ENCODE data around the gene USP53.

Gene USP53

DNA sequence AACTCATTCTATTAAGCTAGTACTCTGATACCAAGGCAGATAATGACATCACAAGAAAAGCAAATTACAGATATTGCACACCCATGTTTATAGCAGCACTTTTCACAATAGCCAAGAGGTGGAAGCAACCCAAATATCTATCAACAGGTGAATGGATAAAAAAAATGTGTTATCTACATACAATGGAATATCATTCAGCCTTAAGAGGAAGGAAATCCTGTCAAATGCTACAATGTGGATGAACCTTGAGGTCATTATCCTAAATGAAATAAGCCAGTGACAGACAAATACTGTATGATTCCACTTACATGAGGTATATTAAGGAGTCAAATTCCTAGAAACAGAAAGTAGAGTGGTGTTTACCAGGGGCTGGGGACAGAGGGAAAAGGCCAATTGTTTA, 95.1 kb downstream of the USP53 start:
- DNase-seq (ENCODE audit: low read depth), result no peak
- no peak overlapping the region for H3K4me3 ChIP-seq (ENCODE audit: low read depth, low read length)
- TF ChIP-seq, protein P1, sequence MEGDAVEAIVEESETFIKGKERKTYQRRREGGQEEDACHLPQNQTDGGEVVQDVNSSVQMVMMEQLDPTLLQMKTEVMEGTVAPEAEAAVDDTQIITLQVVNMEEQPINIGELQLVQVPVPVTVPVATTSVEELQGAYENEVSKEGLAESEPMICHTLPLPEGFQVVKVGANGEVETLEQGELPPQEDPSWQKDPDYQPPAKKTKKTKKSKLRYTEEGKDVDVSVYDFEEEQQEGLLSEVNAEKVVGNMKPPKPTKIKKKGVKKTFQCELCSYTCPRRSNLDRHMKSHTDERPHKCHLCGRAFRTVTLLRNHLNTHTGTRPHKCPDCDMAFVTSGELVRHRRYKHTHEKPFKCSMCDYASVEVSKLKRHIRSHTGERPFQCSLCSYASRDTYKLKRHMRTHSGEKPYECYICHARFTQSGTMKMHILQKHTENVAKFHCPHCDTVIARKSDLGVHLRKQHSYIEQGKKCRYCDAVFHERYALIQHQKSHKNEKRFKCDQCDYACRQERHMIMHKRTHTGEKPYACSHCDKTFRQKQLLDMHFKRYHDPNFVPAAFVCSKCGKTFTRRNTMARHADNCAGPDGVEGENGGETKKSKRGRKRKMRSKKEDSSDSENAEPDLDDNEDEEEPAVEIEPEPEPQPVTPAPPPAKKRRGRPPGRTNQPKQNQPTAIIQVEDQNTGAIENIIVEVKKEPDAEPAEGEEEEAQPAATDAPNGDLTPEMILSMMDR (conservative IDR thresholded peaks at IDR 0.05; ENCODE audit: low read depth, low read length), result no peak

DNA sequence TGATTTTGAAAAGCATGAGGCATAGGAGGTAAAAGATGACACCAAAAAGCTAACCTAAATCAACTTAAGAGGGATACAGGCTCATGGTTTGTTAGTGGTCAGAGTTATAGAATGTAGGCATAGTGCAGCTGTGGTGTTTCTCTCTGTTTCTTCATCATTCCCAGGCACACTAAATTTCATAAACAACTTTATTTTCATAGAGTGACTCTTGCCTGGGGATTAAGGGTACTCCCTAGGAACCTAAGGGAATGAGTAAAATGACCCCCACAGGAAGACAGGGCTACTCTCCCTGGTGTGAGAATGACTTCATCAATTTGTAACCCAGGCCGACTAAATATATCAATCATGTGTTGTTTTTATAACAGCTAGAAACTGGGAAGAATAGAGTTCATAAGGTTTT, 98.3 kb downstream of the USP53 start:
- TF ChIP-seq, protein P1 (conservative IDR thresholded peaks at IDR 0.05; ENCODE audit: low read depth, low read length), result no peak
- H3K4me3 ChIP-seq (ENCODE audit: low read depth, low read length), result no peak overlapping the region
- peak; percentile 57 for DNase-seq (ENCODE audit: low read depth)

DNA sequence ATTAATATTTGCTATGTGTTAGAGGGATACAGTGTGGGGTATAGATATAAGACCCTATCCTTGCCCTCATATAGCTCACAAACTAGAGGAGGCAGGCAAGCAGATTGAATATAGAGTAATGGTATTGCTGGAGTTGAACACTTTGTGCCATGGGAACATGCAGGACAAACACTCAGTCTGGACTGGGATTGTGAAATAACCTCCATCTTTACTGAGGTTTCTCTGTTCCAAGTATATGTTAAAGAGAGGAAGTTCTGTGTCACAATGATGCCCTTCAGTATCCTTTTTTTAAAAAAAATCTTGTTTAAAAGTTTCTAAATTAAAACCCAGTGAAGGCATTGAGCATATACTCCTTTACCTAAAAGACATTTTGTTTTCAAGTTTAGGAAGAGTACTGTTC, 100.7 kb downstream of the USP53 start:
- TF ChIP-seq, protein P1 (conservative IDR thresholded peaks at IDR 0.05; ENCODE audit: low read depth, low read length), result no peak
- DNase-seq (ENCODE audit: low read depth), result peak; percentile 29
- no peak overlapping the region for H3K4me3 ChIP-seq (ENCODE audit: low read depth, low read length)

DNA sequence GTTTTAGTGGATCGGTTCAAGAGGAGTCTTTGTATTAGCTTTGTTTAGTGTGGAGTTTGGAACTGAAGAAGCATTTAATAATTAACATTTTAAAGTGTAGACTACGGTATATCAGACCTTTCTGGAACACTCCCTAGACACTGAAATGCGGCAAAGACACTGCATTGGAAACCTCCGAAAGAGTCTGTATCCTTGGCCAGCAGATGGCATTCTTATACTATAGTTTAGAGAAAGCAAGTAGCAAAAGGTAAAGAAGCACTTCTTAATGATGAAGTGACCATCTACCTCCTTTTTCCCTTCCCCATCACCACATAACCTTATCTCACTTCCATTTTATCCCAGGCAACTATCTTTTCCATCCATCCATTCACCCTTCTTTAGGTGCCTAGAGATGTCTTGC, 101.8 kb downstream of the USP53 start:
- H3K4me3 ChIP-seq (ENCODE audit: low read depth, low read length), result no peak overlapping the region
- DNase-seq (ENCODE audit: low read depth), result peak; percentile 77
- TF ChIP-seq, protein P1 (conservative IDR thresholded peaks at IDR 0.05; ENCODE audit: low read depth, low read length), result peak; percentile 70

DNA sequence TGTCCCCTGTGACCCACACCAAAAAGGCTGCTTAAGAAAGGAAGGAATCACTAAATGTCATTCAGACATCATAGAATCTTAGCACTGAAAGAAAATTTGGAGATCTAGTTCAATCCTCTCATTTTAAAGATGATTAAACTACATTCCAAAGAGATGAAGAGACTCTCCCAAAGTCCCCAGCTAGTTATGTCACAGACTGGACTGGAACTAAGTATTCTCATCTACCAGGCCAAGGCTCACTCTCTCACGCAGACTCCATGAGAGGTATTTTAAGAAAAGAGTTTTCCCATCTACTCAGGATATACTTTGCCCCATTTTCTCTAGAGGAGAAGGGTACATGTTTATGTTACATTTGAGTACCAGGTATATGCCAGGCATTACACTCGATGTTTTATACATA, 102.5 kb downstream of the USP53 start:
- TF ChIP-seq, protein P1 (conservative IDR thresholded peaks at IDR 0.05; ENCODE audit: low read depth, low read length), result no peak
- no peak overlapping the region for H3K4me3 ChIP-seq (ENCODE audit: low read depth, low read length)
- no peak for DNase-seq (ENCODE audit: low read depth)

DNA sequence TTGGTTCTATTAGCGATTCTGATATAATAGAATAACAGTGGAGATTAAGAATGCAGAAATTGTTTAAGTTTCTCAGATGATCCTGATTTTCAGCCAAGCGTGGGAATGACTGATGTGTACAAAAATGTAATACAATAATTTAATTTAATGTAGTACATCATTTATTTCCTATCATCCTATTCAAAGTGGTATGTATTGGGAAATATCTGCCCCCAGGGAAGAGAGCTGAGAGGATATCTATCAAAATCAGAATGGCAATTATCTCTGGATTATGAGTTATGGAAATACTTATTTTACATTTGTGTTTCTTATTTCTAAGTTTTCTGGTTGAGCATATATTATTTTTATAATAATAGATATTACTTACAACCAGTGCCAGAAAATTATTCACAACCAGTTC, 105.5 kb downstream of the USP53 start:
- H3K4me3 ChIP-seq (ENCODE audit: low read depth, low read length), result no peak overlapping the region
- TF ChIP-seq, protein P1 (conservative IDR thresholded peaks at IDR 0.05; ENCODE audit: low read depth, low read length), result no peak
- DNase-seq (ENCODE audit: low read depth), result no peak

DNA sequence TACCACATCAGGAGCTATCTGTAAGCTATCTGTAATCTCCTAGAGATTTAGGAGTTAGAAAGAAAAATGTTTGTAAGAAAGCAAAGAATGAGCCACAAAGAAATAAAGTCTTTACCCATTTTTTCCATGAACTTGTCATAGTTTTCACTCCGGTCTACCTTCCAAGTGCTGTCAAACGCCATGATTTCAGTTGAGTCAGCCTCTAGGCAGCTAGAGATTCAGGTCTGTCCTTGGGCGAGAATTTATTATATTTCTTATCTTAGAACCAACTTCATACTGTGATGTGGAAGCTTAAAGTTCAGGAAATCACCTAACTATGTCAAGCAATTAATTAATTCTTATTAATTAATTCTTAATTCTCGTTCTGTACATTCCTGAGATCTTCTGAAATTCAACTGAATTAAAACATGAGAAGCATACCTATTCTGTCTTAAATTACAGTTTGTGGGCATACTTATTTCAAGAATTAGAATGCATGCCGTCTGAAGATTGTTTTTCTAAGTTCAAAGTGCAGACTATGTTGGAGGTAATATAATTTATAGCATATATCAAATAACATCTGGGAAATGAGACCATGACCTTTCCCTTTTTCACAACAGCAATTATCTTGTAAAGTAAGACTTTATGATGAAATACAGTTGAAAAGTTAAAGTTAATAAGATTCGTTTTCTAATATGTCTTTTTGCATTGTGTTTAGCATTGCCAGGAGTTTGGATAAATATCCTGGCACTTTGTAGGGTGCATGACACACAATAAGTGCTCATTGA, 109.6 kb downstream of the USP53 start, which contains the start of gene FABP2:
FABP2 (minus strand) TSS at position 218 of the 767 bp plus-strand sequence; CDS start at position 182, 36 bp downstream.
- TF ChIP-seq, protein P1 (conservative IDR thresholded peaks at IDR 0.05; ENCODE audit: low read depth, low read length), result no peak
- no peak for DNase-seq (ENCODE audit: low read depth)
- H3K4me3 ChIP-seq (ENCODE audit: low read depth, low read length), result no peak within 1 kb of the TSS
